A673 (cell line): ENCODE data around the gene UQCRHL. TPM values are rescaled to one million over a fixed set of nuclear protein-coding genes. Genes with fewer than 3 reads are reported as not detected.

ENCODE experiments used
- BruUV-seq: library from RNA; stranded (reverse); fragments of 400-500 nt; replicated peaks from 2 replicates; lab custom pipeline; 2021; lab: Mats Ljungman, UMichigan
- CTCF ChIA-PET: fragments of 300-600 bp; sonication (Branson Sonifier 250); formaldehyde crosslinking; loops from one replicate; lab custom pipeline; 2022; ENCODE audit warnings: antibody characterized with exemption; lab: Charles Lee
- POLR2A ChIA-PET: fragments of 300-600 bp; sonication (Branson Sonifier 250); formaldehyde crosslinking; loops from one replicate; lab custom pipeline; 2022; ENCODE audit warnings: antibody characterized with exemption; ENCODE audit not compliant: low non-redundant PET; lab: Charles Lee
- DNase-seq: peaks from one replicate; pipeline ENCODE4 v3.0.0-alpha.2; 2015; ENCODE audit warnings: low spot score
- H3K27ac ChIP-seq: fragments of 200-600 bp; sonication (generic); 2 replicates; pipeline ENCODE4 v1.5.1; 2016; ENCODE audit warnings: mixed run types, low read depth, mild to moderate bottlenecking, mixed read lengths, antibody characterized with exemption, low read length; ENCODE audit not compliant: poor library complexity, severe bottlenecking
- H3K27me3 ChIP-seq: fragments of 200-600 bp; sonication (generic); replicated peaks from 2 replicates; pipeline ENCODE4 v1.6.1; 2017; ENCODE audit warnings: mixed run types, low read depth, mild to moderate bottlenecking, mixed read lengths, antibody characterized with exemption, low read length; ENCODE audit not compliant: insufficient read depth, poor library complexity
- H3K36me3 ChIP-seq: fragments of 200-600 bp; sonication (generic); 2 replicates; pipeline ENCODE4 v1.6.1; 2016; ENCODE audit warnings: mixed run types, mild to moderate bottlenecking, mixed read lengths, antibody characterized with exemption, low read length; ENCODE audit not compliant: insufficient read depth, poor library complexity, severe bottlenecking
- H3K4me1 ChIP-seq: fragments of 200-600 bp; sonication (generic); 2 replicates; pipeline ENCODE4 v1.6.1; 2017; ENCODE audit warnings: mixed run types, mild to moderate bottlenecking, mixed read lengths, antibody characterized with exemption, low read length; ENCODE audit not compliant: insufficient read depth, poor library complexity, severe bottlenecking
- H3K4me3 ChIP-seq: fragments of 200-600 bp; sonication (generic); 2 replicates; pipeline ENCODE4 v1.5.1; 2016; ENCODE audit warnings: low read depth, mixed run types, mild to moderate bottlenecking, mixed read lengths, low read length; ENCODE audit not compliant: poor library complexity, severe bottlenecking
- H3K9me3 ChIP-seq: fragments of 200-600 bp; sonication (generic); 2 replicates; pipeline ENCODE4 v1.6.1; 2016; ENCODE audit warnings: mixed run types, low read depth, mild to moderate bottlenecking, mixed read lengths, antibody characterized with exemption, low read length; ENCODE audit not compliant: poor library complexity, severe bottlenecking
- EZH2 ChIP-seq: fragments of 200-600 bp; sonication (generic); IDR thresholded peaks from 2 replicates; pipeline ENCODE4 v1.6.1; 2017; ENCODE audit warnings: borderline replicate concordance, low read depth, mild to moderate bottlenecking, mixed read lengths, antibody characterized with exemption, low read length; ENCODE audit not compliant: poor library complexity, severe bottlenecking
- intact Hi-C: fragments of 100-400 bp; cut with micrococcal nuclease; formaldehyde crosslinking; loops from one replicate; pipeline ENCODE4 v1.10.0; 2022; ENCODE audit not compliant: unreplicated experiment
- total RNA-seq: library from RNA; stranded (reverse); gene quantifications from 2 replicates; pipeline ENCODE4 v1.2.3, GENCODE V29; 2021
- TF ChIP-seq, protein P1 (sequence below): fragments of 300-800, 200-600 bp; sonication (generic); conservative IDR thresholded peaks from 2 replicates; pipeline ENCODE4 v1.5.1; 2017; ENCODE audit warnings: low read depth, mild to moderate bottlenecking, antibody characterized with exemption, low read length, moderate library complexity, mixed read lengths

UQCRHL gene
- total RNA-seq, 1 experiment from 2014 or later: 4.1 TPM

DNA sequence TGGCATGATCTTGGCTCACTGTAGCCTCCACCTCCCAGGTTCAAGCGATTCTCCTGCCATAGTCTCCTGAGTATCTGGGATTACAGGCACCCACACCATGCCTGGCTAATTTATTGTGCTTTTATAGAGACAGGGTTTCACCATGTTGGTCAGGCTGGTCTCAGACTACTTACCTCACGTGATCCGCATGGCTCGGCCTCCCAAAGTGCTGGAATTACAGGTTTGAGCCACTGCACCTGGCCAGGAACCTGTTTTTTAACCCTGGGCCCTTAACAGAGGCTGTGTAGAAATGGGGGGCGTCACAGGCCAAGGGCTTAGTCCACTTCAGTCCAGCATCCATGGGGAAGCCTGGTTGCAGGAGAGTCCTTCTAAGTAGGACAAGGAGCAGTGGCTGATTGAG is 39.5 kb downstream of the UQCRHL start:
- no peak for DNase-seq
- Histone ChIP-seq H3K9me3 (no peaks in the 10 kb centered on the region), H3K4me1 (no peaks in the 10 kb centered on the region), H3K27me3 (no peaks in the 10 kb centered on the region), H3K4me3 (no peak overlapping the region), H3K36me3 (peaks cover 23% of the 10 kb centered on the region), H3K27ac (no peak overlapping the region)
- no peak for TF ChIP-seq EZH2
- TF ChIP-seq, protein P1, sequence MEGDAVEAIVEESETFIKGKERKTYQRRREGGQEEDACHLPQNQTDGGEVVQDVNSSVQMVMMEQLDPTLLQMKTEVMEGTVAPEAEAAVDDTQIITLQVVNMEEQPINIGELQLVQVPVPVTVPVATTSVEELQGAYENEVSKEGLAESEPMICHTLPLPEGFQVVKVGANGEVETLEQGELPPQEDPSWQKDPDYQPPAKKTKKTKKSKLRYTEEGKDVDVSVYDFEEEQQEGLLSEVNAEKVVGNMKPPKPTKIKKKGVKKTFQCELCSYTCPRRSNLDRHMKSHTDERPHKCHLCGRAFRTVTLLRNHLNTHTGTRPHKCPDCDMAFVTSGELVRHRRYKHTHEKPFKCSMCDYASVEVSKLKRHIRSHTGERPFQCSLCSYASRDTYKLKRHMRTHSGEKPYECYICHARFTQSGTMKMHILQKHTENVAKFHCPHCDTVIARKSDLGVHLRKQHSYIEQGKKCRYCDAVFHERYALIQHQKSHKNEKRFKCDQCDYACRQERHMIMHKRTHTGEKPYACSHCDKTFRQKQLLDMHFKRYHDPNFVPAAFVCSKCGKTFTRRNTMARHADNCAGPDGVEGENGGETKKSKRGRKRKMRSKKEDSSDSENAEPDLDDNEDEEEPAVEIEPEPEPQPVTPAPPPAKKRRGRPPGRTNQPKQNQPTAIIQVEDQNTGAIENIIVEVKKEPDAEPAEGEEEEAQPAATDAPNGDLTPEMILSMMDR: no peak
- POLR2A ChIA-PET: no interaction called here
- intact Hi-C loops: no loop called here
- no TSS peak for BruUV-seq
- CTCF ChIA-PET: interaction anchor here (0.5 kb wide), 1 partner anchor 15 kb away, joined by 6 read pairs; no protein-coding TSS in a partner anchor

DNA sequence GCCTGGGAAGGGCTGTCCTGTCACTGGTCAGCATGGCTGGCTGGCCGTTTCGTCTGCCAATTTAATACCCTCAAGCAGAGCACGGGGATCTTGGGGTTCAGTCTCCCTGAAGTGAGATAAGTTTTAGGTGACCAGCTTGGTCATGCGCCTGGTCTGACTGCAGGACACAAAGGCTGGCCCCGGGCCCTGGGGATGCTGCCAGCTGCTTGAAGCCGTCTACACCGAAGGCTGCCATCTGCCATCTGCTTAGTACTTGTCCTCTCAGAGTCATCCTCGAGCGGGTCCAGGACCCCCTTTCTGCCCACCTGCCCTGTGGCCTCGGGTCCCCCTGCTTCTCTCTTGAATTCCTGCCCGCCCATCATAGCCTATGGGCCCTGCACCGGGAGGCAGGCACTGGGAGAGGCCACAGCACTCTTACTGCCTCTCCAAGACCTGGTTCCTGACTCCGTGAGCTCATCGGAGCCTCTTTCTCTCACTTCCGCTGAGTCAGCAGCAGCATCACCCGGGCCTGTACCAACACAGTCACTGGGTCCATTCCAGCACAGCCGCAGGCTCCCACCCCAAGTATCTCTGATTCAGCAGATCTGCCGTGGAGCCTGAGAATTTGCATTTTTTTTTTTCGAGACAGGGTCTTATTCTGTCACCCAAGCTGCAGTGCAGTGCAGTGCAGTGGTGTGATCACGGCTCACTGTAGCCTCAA is 41.8 kb downstream of the UQCRHL start:
- Histone ChIP-seq H3K4me1 (peaks cover 10% of the 10 kb centered on the region), H3K27me3 (no peaks in the 10 kb centered on the region), H3K9me3 (no peaks in the 10 kb centered on the region), H3K4me3 (no peak overlapping the region), H3K36me3 (peaks cover 15% of the 10 kb centered on the region), H3K27ac (no peak overlapping the region)
- BruUV-seq: no TSS peak
- intact Hi-C loops: no loop called here
- DNase-seq: no peak
- TF ChIP-seq, protein P1: no peak
- TF ChIP-seq EZH2: no peak
- CTCF ChIA-PET: no interaction called here
- POLR2A ChIA-PET: no interaction called here

DNA sequence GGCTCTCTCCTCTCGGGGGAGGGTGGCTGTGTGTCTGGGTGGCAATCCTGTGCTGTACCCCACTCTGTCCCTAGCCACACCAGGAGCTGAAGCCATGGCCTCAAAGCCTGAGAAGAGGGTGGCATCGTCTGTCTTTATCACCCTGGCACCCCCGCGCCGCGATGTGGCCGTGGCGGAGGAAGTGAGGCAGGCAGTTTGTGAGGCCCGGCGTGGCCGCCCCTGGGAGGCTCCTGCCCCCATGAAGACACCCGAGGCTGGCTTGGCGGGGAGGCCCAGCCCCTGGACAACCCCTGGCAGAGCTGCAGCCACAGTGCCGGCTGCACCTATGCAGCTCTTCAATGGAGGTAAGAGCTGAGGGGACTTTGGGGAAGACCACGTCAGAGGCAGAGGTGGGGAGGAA is 42.6 kb downstream of the UQCRHL start:
- TF ChIP-seq, protein P1: no peak
- TF ChIP-seq EZH2: no peak
- ChIA-PET POLR2A (no interaction called here), CTCF (no interaction called here)
- no peaks in the 10 kb centered on the region for H3K27me3 ChIP-seq
- H3K4me1 ChIP-seq: peaks cover 14% of the 10 kb centered on the region
- H3K36me3 ChIP-seq: peaks cover 12% of the 10 kb centered on the region
- H3K9me3 ChIP-seq: no peaks in the 10 kb centered on the region
- H3K27ac ChIP-seq: no peak overlapping the region
- no peak overlapping the region for H3K4me3 ChIP-seq
- no peak for DNase-seq
- no TSS peak for BruUV-seq
- intact Hi-C loops: no loop called here
